ENCODE measurements around the gene LAD1. TPM values are rescaled to one million over a fixed set of nuclear protein-coding genes. Genes with fewer than 3 reads are reported as not detected.

The LAD1 gene
- total RNA-seq, 5 donors from 2014 or later (not counting 1 experiment from before 2014, with no cell fraction given): 0.53 to 1.7 (median 1.1) TPM; not detected in 2

GRCh38 chr1:201360486-201360885 is 38.6 kb downstream of the LAD1 start:
- ATAC-seq (replicated peaks in 1 of 4) (no peak), DNase-seq (no peak)
- Histone ChIP-seq H3K27me3 (replicated peaks in 1 of 2; ENCODE audit: control insufficient read depth in 2 of 2, extremely low read depth in 1 of 2, insufficient read depth in 2 of 2, low read length in 1 of 2) (peaks cover 0 to 70% of the 10 kb centered on the region in 2 experiments), H3K4me1 (ENCODE audit: control insufficient read depth in 1 of 2, extremely low read depth in 1 of 2, insufficient read depth in 2 of 2, low read length in 2 of 2) (no peaks in the 10 kb centered on the region), H3K36me3 (ENCODE audit: control insufficient read depth in 2 of 2, extremely low read depth in 1 of 2, insufficient read depth in 1 of 2, low read length in 1 of 2) (no peaks in the 10 kb centered on the region), H3K27ac (ENCODE audit: low read length) (no peak overlapping the region), H3K4me3 (ENCODE audit: control insufficient read depth in 1 of 2, extremely low read depth in 1 of 2, low read length in 1 of 2) (no peak overlapping the region), H3K9me3 (no peaks in the 10 kb centered on the region)
- Mint-ChIP-seq H3K27ac (no peak overlapping the region), H3K9me3 (no peaks in the 10 kb centered on the region), H3K27me3 (peaks cover 16 to 25% of the 10 kb centered on the region in 2 donors), H3K4me3 (no peak overlapping the region), H3K4me1 (no peaks in the 10 kb centered on the region), H3K36me3 (no peaks in the 10 kb centered on the region)
- 76% methylated on average over 3 of the region's 7 CpGs for WGBS (ENCODE audit: insufficient coverage)
- ChIA-PET POLR2A (no interaction called here), CTCF (no interaction called here)

GRCh38 chr1:201359873-201360210 is 39.3 kb downstream of the LAD1 start:
- Mint-ChIP-seq H3K36me3 (no peaks in the 10 kb centered on the region), H3K27me3 (peaks cover 16 to 25% of the 10 kb centered on the region in 2 donors), H3K4me3 (no peak overlapping the region), H3K9me3 (no peaks in the 10 kb centered on the region), H3K4me1 (no peaks in the 10 kb centered on the region), H3K27ac (no peak overlapping the region)
- DNase-seq: no peak
- Histone ChIP-seq H3K4me1 (ENCODE audit: control insufficient read depth in 1 of 2, extremely low read depth in 1 of 2, insufficient read depth in 2 of 2, low read length in 2 of 2) (no peaks in the 10 kb centered on the region), H3K9me3 (no peaks in the 10 kb centered on the region), H3K27me3 (replicated peaks in 1 of 2; ENCODE audit: control insufficient read depth in 2 of 2, extremely low read depth in 1 of 2, insufficient read depth in 2 of 2, low read length in 1 of 2) (peaks cover 0 to 65% of the 10 kb centered on the region in 2 experiments), H3K36me3 (ENCODE audit: control insufficient read depth in 2 of 2, extremely low read depth in 1 of 2, insufficient read depth in 1 of 2, low read length in 1 of 2) (no peaks in the 10 kb centered on the region), H3K27ac (ENCODE audit: low read length) (no peak overlapping the region), H3K4me3 (ENCODE audit: control insufficient read depth in 1 of 2, extremely low read depth in 1 of 2, low read length in 1 of 2) (no peak overlapping the region)
- ChIA-PET CTCF (no interaction called here), POLR2A (no interaction called here)
- no peak for ATAC-seq (replicated peaks in 1 of 4)
- 100% methylated on average over 1 of the region's 2 CpGs for WGBS (ENCODE audit: insufficient coverage)

- CTCF ChIA-PET: no interaction called here
- no peak overlapping the region for H3K4me3 Mint-ChIP-seq
- ATAC-seq (replicated peaks in 1 of 4) (no peak), DNase-seq (no peak)
- Histone ChIP-seq H3K36me3 (ENCODE audit: control insufficient read depth in 2 of 2, extremely low read depth in 1 of 2, insufficient read depth in 1 of 2, low read length in 1 of 2) (no peaks in the 10 kb centered on the region), H3K4me1 (ENCODE audit: control insufficient read depth in 1 of 2, extremely low read depth in 1 of 2, insufficient read depth in 2 of 2, low read length in 2 of 2) (no peaks in the 10 kb centered on the region), H3K27ac (ENCODE audit: low read length) (no peak overlapping the region), H3K4me3 (ENCODE audit: control insufficient read depth in 1 of 2, extremely low read depth in 1 of 2, low read length in 1 of 2) (no peak overlapping the region), H3K9me3 (no peaks in the 10 kb centered on the region), H3K27me3 (replicated peaks in 1 of 2; ENCODE audit: control insufficient read depth in 2 of 2, extremely low read depth in 1 of 2, insufficient read depth in 2 of 2, low read length in 1 of 2) (peaks cover 0 to 65% of the 10 kb centered on the region in 2 experiments)
- no peaks in the 10 kb centered on the region for H3K4me1 Mint-ChIP-seq
- 66% methylated on average over 17 of the region's 18 CpGs for WGBS (ENCODE audit: insufficient coverage)
- POLR2A ChIA-PET: no interaction called here
- no peaks in the 10 kb centered on the region for H3K36me3 Mint-ChIP-seq
- H3K27me3 Mint-ChIP-seq: peaks cover 21 to 30% of the 10 kb centered on the region in 2 donors
- no peaks in the 10 kb centered on the region for H3K9me3 Mint-ChIP-seq
- H3K27ac Mint-ChIP-seq: no peak overlapping the region
Measured at GRCh38 chr1:201359031-201359872, 39.9 kb downstream of the LAD1 start.

GRCh38 chr1:201358596-201358995 is 40.5 kb downstream of the LAD1 start:
- H3K27ac Mint-ChIP-seq: no peak overlapping the region
- CTCF ChIA-PET: no interaction called here
- H3K36me3 Mint-ChIP-seq: no peaks in the 10 kb centered on the region
- Histone ChIP-seq H3K36me3 (ENCODE audit: control insufficient read depth in 2 of 2, extremely low read depth in 1 of 2, insufficient read depth in 1 of 2, low read length in 1 of 2) (no peaks in the 10 kb centered on the region), H3K4me3 (ENCODE audit: control insufficient read depth in 1 of 2, extremely low read depth in 1 of 2, low read length in 1 of 2) (no peak overlapping the region), H3K9me3 (no peaks in the 10 kb centered on the region), H3K27me3 (replicated peaks in 1 of 2; ENCODE audit: control insufficient read depth in 2 of 2, extremely low read depth in 1 of 2, insufficient read depth in 2 of 2, low read length in 1 of 2) (peaks cover 0 to 65% of the 10 kb centered on the region in 2 experiments), H3K4me1 (ENCODE audit: control insufficient read depth in 1 of 2, extremely low read depth in 1 of 2, insufficient read depth in 2 of 2, low read length in 2 of 2) (no peaks in the 10 kb centered on the region), H3K27ac (ENCODE audit: low read length) (no peak overlapping the region)
- ATAC-seq (replicated peaks in 1 of 4): no peak
- 79% methylated on average over 3 of the region's 4 CpGs for WGBS (ENCODE audit: insufficient coverage)
- H3K27me3 Mint-ChIP-seq: peaks cover 21 to 33% of the 10 kb centered on the region in 2 donors
- H3K9me3 Mint-ChIP-seq: no peaks in the 10 kb centered on the region
- no peak for DNase-seq
- POLR2A ChIA-PET: no interaction called here
- H3K4me1 Mint-ChIP-seq: no peaks in the 10 kb centered on the region
- H3K4me3 Mint-ChIP-seq: no peak overlapping the region

GRCh38 chr1:201357636-201358348 is 41.3 kb downstream of the LAD1 start:
- no peaks in the 10 kb centered on the region for H3K36me3 ChIP-seq (ENCODE audit: control insufficient read depth in 2 of 2, extremely low read depth in 1 of 2, insufficient read depth in 1 of 2, low read length in 1 of 2)
- ATAC-seq (replicated peaks in 1 of 4) (no peak), DNase-seq (no peak)
- Mint-ChIP-seq H3K9me3 (no peaks in the 10 kb centered on the region), H3K4me1 (no peaks in the 10 kb centered on the region), H3K4me3 (no peak overlapping the region), H3K27ac (no peak overlapping the region), H3K27me3 (peaks cover 21 to 35% of the 10 kb centered on the region in 2 donors), H3K36me3 (no peaks in the 10 kb centered on the region)
- no peak overlapping the region for H3K27ac ChIP-seq (ENCODE audit: low read length)
- ChIA-PET POLR2A (no interaction called here), CTCF (no interaction called here)
- H3K4me1 ChIP-seq (ENCODE audit: control insufficient read depth in 1 of 2, extremely low read depth in 1 of 2, insufficient read depth in 2 of 2, low read length in 2 of 2): no peaks in the 10 kb centered on the region
- no peaks in the 10 kb centered on the region for H3K9me3 ChIP-seq
- peaks cover 0 to 66% of the 10 kb centered on the region in 2 experiments for H3K27me3 ChIP-seq (replicated peaks in 1 of 2; ENCODE audit: control insufficient read depth in 2 of 2, extremely low read depth in 1 of 2, insufficient read depth in 2 of 2, low read length in 1 of 2)
- H3K4me3 ChIP-seq (ENCODE audit: control insufficient read depth in 1 of 2, extremely low read depth in 1 of 2, low read length in 1 of 2): no peak overlapping the region
- 62% methylated on average over 7 of the region's 10 CpGs for WGBS (ENCODE audit: insufficient coverage)

- CTCF ChIA-PET: no interaction called here
- H3K27ac Mint-ChIP-seq: no peak overlapping the region
Measured at GRCh38 chr1:201357211-201357610, 41.9 kb downstream of the LAD1 start.

More at GRCh38 chr1:201357211-201357610, 41.9 kb downstream of the LAD1 start:
- Histone ChIP-seq H3K9me3 (no peaks in the 10 kb centered on the region), H3K4me3 (ENCODE audit: control insufficient read depth in 1 of 2, extremely low read depth in 1 of 2, low read length in 1 of 2) (no peak overlapping the region), H3K4me1 (ENCODE audit: control insufficient read depth in 1 of 2, extremely low read depth in 1 of 2, insufficient read depth in 2 of 2, low read length in 2 of 2) (no peaks in the 10 kb centered on the region), H3K27ac (ENCODE audit: low read length) (no peak overlapping the region), H3K27me3 (replicated peaks in 1 of 2; ENCODE audit: control insufficient read depth in 2 of 2, extremely low read depth in 1 of 2, insufficient read depth in 2 of 2, low read length in 1 of 2) (peaks cover 0 to 62% of the 10 kb centered on the region in 2 experiments), H3K36me3 (ENCODE audit: control insufficient read depth in 2 of 2, extremely low read depth in 1 of 2, insufficient read depth in 1 of 2, low read length in 1 of 2) (no peaks in the 10 kb centered on the region)
- no peaks in the 10 kb centered on the region for H3K4me1 Mint-ChIP-seq
- H3K4me3 Mint-ChIP-seq: no peak overlapping the region
- WGBS (ENCODE audit: insufficient coverage): 77% methylated on average over 7 of the region's 8 CpGs
- no peak for DNase-seq
- POLR2A ChIA-PET: no interaction called here
- H3K9me3 Mint-ChIP-seq: no peaks in the 10 kb centered on the region
- no peak for ATAC-seq (replicated peaks in 1 of 4)
- H3K27me3 Mint-ChIP-seq: peaks cover 16 to 34% of the 10 kb centered on the region in 2 donors
- no peaks in the 10 kb centered on the region for H3K36me3 Mint-ChIP-seq

Measured in T-cell (primary cell).